ENCODE measurements around the gene PPP6R2. TPM values are rescaled to one million over a fixed set of nuclear protein-coding genes. Genes with fewer than 3 reads are reported as not detected.

Gene PPP6R2
- total and polyA plus RNA-seq, 9 of the 15 experiments (the other 6 are each of a cell fraction or from before 2014, with no cell fraction given): 0.32 to 39.8 (median 21.4) TPM

GRCh38 chr22:50440544-50441249 is 97.6 kb downstream of the PPP6R2 start (continued):
- TF ChIP-seq MGA (IDR thresholded peaks at IDR 0.05) (no peak), FOXA1 (IDR thresholded peaks at IDR 0.05; ENCODE audit: borderline replicate concordance) (no peak), POLR3G (IDR thresholded peaks at IDR 0.05; ENCODE audit: extremely low read depth, insufficient read length, insufficient replicate concordance) (no peak), DIDO1 (tag; IDR thresholded peaks at IDR 0.05; ENCODE audit: low read depth) (no peak), KLF1 (tag; IDR thresholded peaks at IDR 0.05) (no peak), SIRT6 (IDR thresholded peaks at IDR 0.05; ENCODE audit: low read depth, low read length) (no peak), ZNF707 (CRISPR knock-in tag; conservative IDR thresholded peaks at IDR 0.05) (no peak)
- TF ChIP-seq, protein P1, sequence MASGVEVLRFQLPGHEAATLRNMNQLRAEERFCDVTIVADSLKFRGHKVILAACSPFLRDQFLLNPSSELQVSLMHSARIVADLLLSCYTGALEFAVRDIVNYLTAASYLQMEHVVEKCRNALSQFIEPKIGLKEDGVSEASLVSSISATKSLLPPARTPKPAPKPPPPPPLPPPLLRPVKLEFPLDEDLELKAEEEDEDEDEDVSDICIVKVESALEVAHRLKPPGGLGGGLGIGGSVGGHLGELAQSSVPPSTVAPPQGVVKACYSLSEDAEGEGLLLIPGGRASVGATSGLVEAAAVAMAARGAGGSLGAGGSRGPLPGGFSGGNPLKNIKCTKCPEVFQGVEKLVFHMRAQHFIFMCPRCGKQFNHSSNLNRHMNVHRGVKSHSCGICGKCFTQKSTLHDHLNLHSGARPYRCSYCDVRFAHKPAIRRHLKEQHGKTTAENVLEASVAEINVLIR (CRISPR knock-in tag; IDR thresholded peaks at IDR 0.05): no peak
